IMR-90 (cell line): ENCODE data around the gene PSMD9. TPM values are rescaled to one million over a fixed set of nuclear protein-coding genes. Genes with fewer than 3 reads are reported as not detected.

ENCODE experiments used
- ATAC-seq: fragments of 200-7000 bp; cut with Tn5 transposase; 2 replicates; pipeline ENCODE4 v1.9.1; 2020; ENCODE audit warnings: low read depth, mild to moderate bottlenecking, moderate library complexity
- BruUV-seq: library from RNA; stranded (reverse); fragments of 400-500 nt; replicated peaks from 2 replicates; lab custom pipeline; 2021; lab: Mats Ljungman, UMichigan
- CTCF ChIA-PET: fragments of 300-600 bp; formaldehyde crosslinking; extraction: SDS; loops from one replicate; lab custom pipeline; 2021; ENCODE audit warnings: antibody characterized with exemption; lab: Yijun Ruan, JAX
- POLR2A ChIA-PET: fragments of 300-600 bp; sonication (Branson Sonifier 250); formaldehyde crosslinking; loops from one replicate; lab custom pipeline; 2022; ENCODE audit warnings: antibody characterized with exemption; ENCODE audit not compliant: unreplicated experiment; lab: Charles Lee
- DNase-seq: peaks from one replicate; pipeline ENCODE4 v3.0.0; 2013
- H2AFZ ChIP-seq: replicated peaks from 2 replicates; pipeline ENCODE3; 2013; ENCODE audit warnings: low read length, mild to moderate bottlenecking; ENCODE audit not compliant: poor library complexity
- H2AK5ac ChIP-seq: 2 replicates; pipeline ENCODE4 v1.6.1; 2013; ENCODE audit warnings: low read depth, low read length, inconsistent platforms
- H2AK9ac ChIP-seq: replicated peaks from 2 replicates; pipeline ENCODE3; 2013; ENCODE audit warnings: mild to moderate bottlenecking, low read depth, low read length, moderate library complexity; ENCODE audit not compliant: poor library complexity
- H2BK120ac ChIP-seq: 2 replicates; pipeline ENCODE4 v1.6.1; 2013; ENCODE audit warnings: low read depth, low read length, inconsistent platforms
- H2BK15ac ChIP-seq: 3 replicates; pipeline ENCODE4 v1.6.1; 2013; ENCODE audit warnings: low read depth, low read length, inconsistent platforms
- H2BK20ac ChIP-seq: 2 replicates; pipeline ENCODE4 v1.6.1; 2013; ENCODE audit warnings: low read depth, mild to moderate bottlenecking, inconsistent platforms, low read length, moderate library complexity
- H2BK5ac ChIP-seq: 2 replicates; pipeline ENCODE4 v1.6.1; 2013; ENCODE audit warnings: mild to moderate bottlenecking, low read depth, low read length, inconsistent platforms; ENCODE audit not compliant: poor library complexity, severe bottlenecking
- H3K14ac ChIP-seq: replicated peaks from 2 replicates; pipeline ENCODE4 v1.6.1; 2013; ENCODE audit warnings: low read depth, low read length, inconsistent platforms
- H3K18ac ChIP-seq: 2 replicates; pipeline ENCODE4 v1.6.1; 2013; ENCODE audit warnings: low read depth, low read length, control low read depth
- H3K23ac ChIP-seq: 2 replicates; pipeline ENCODE4 v1.6.1; 2013; ENCODE audit warnings: low read depth, low read length, inconsistent platforms
- H3K27ac ChIP-seq: 2 replicates; pipeline ENCODE4 v1.5.1; 2013; ENCODE audit warnings: mild to moderate bottlenecking, control low read depth, low read length; ENCODE audit not compliant: insufficient read depth
- H3K27me3 ChIP-seq: 2 replicates; pipeline ENCODE4 v1.6.1; 2013; ENCODE audit warnings: low read length; ENCODE audit not compliant: control insufficient read depth, insufficient read depth
- H3K36me3 ChIP-seq: 2 replicates; pipeline ENCODE4 v1.6.1; 2013; ENCODE audit warnings: low read length, mixed read lengths; ENCODE audit not compliant: control insufficient read depth, insufficient read depth
- H3K4ac ChIP-seq: 2 replicates; pipeline ENCODE4 v1.6.1; 2013; ENCODE audit warnings: low read depth, low read length, inconsistent platforms
- H3K4me1 ChIP-seq: 2 replicates; pipeline ENCODE4 v1.6.1; 2013; ENCODE audit warnings: low read length, mixed read lengths; ENCODE audit not compliant: control insufficient read depth, insufficient read depth
- H3K4me2 ChIP-seq: 2 replicates; pipeline ENCODE4 v1.6.1; 2013; ENCODE audit warnings: low read depth, mild to moderate bottlenecking, control low read depth, low read length, moderate library complexity
- H3K4me3 ChIP-seq: 2 replicates; pipeline ENCODE4 v1.5.1; 2013; ENCODE audit warnings: low read depth, mild to moderate bottlenecking, control low read depth, low read length, moderate library complexity; ENCODE audit not compliant: insufficient read depth
- H3K56ac ChIP-seq: 2 replicates; pipeline ENCODE4 v1.6.1; 2013; ENCODE audit warnings: low read length, inconsistent platforms; ENCODE audit not compliant: insufficient read depth; ENCODE audit errors: extremely low read depth
- H3K79me1 ChIP-seq, 2 experiments: 2 replicates each; pipeline ENCODE4 v1.6.1; 2013; ENCODE audit warnings: low read length in 2 of 2, inconsistent platforms in 1 of 2, low read depth in 1 of 2
- H3K9ac ChIP-seq: 2 replicates; pipeline ENCODE4 v1.6.1; 2013; ENCODE audit warnings: low read depth, low read length, control low read depth
- H3K9me1 ChIP-seq: 2 replicates; pipeline ENCODE4 v1.6.1; 2013; ENCODE audit warnings: low read length, inconsistent platforms; ENCODE audit not compliant: insufficient read depth
- H3K9me3 ChIP-seq: 2 replicates; pipeline ENCODE4 v1.6.1; 2013; ENCODE audit warnings: low read length; ENCODE audit not compliant: control insufficient read depth, insufficient read depth
- H4K20me1 ChIP-seq: 2 replicates; pipeline ENCODE4 v1.6.1; 2013; ENCODE audit warnings: low read length, inconsistent platforms; ENCODE audit not compliant: insufficient read depth
- H4K5ac ChIP-seq: 2 replicates; pipeline ENCODE4 v1.6.1; 2013; ENCODE audit warnings: mild to moderate bottlenecking, low read depth, low read length, control low read depth
- H4K8ac ChIP-seq, 2 experiments: 2 replicates each; pipeline ENCODE4 v1.6.1; 2013; ENCODE audit warnings: low read depth in 2 of 2, low read length in 2 of 2, control low read depth in 1 of 2, inconsistent platforms in 1 of 2
- H4K91ac ChIP-seq: 2 replicates; pipeline ENCODE4 v1.6.1; 2013; ENCODE audit warnings: low read depth, low read length, inconsistent platforms; ENCODE audit not compliant: insufficient read depth
- CEBPB ChIP-seq: IDR thresholded peaks from 2 replicates; pipeline ENCODE4 v1.6.1; 2012; ENCODE audit warnings: low read depth, low read length, improper control_type of control experiment
- CHD1 ChIP-seq: IDR thresholded peaks from 2 replicates; pipeline ENCODE4 v1.6.1; 2012; ENCODE audit warnings: low read depth, low read length, improper control_type of control experiment
- FOS ChIP-seq: fragments of 150-350 bp; IDR thresholded peaks from 2 replicates; pipeline ENCODE4 v1.6.1; 2016; ENCODE audit warnings: low read depth, low read length
- MAZ ChIP-seq: IDR thresholded peaks from 2 replicates; pipeline ENCODE4 v1.6.1; 2012; ENCODE audit warnings: low read depth, mild to moderate bottlenecking, low read length, improper control_type of control experiment, moderate library complexity, borderline replicate concordance
- MXI1 ChIP-seq: IDR thresholded peaks from 2 replicates; pipeline ENCODE4 v1.6.1; 2012; ENCODE audit warnings: low read depth, mild to moderate bottlenecking, low read length, moderate library complexity, borderline replicate concordance
- RAD21 ChIP-seq: IDR thresholded peaks from 2 replicates; pipeline ENCODE4 v1.6.1; 2012; ENCODE audit warnings: low read length, improper control_type of control experiment
- RFX5 ChIP-seq: IDR thresholded peaks from 2 replicates; pipeline ENCODE4 v1.8.0; 2012; ENCODE audit warnings: low read depth, mild to moderate bottlenecking, low read length, moderate library complexity
- WGBS, 2 experiments: methylation state at CpG; one replicate each; pipeline versions ENCODE4 v1.1.5 to v1.1.7; 2013; ENCODE audit warnings: missing lambda C conversion rate in 2 of 2; ENCODE audit not compliant: insufficient read length in 1 of 2; ENCODE audit errors: extremely low coverage in 2 of 2; 5-methylcytosine and 5-hydroxymethylcytosine counted together
- dilution Hi-C: fragments of 300-500 bp; cut with HindIII; formaldehyde crosslinking; loops from one replicate; pipeline ENCODE4 v1.14.3; 2018; ENCODE audit warnings: low sequenced_read_pairs; ENCODE audit not compliant: unreplicated experiment
- in situ Hi-C: fragments of 300-500 bp; cut with MboI; formaldehyde crosslinking; loops from 3 replicates; pipeline ENCODE4 v1.14.3; 2019; ENCODE audit warnings: low sequenced_read_pairs, inconsistent platforms, mixed read lengths
- intact Hi-C: fragments of 100-400 bp; cut with micrococcal nuclease; formaldehyde crosslinking; loops from 2 replicates; pipeline ENCODE4 v1.10.0; 2022
- polyA plus RNA-seq, 3 experiments: library from polyadenylated mRNA; depleted of rRNA; stranded (reverse); fragments of >200 nt; gene quantifications; 2 replicates each; pipeline ENCODE4 v1.2.3, GENCODE V29; 2012; ENCODE audit warnings: low replicate concordance in 1 of 3
- total RNA-seq: library from RNA; depleted of rRNA; stranded (reverse); fragments of >200 nt; gene quantifications from 2 replicates; pipeline ENCODE4 v1.2.3, GENCODE V29; 2012

PSMD9 gene
- total and polyA plus RNA-seq, 2 of the 4 experiments (the other 2 are of a cell fraction), result 135 to 142 TPM

DNA sequence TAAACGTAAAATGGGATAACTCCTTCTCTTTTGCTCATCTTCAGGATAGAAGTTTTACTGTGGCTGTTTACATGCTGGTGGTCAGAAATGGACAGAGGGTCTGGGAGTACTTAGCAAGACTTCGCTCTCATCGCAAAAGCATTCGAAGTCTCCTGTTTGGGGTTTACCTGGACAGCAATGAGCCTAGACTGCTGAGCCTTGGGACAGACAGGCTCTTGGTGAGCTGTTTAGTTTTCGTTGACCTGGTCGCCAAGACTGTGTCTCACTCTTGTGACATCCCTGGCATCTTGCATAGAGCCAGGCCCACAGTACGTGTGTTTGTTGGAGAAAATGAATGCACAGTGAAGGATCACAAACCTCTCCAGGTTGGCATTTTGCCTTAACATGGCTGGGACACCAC, 72.0 kb downstream of the PSMD9 start:
- Histone ChIP-seq H2AFZ (no peak overlapping the region), H4K20me1 (no peaks in the 10 kb centered on the region), H2BK20ac (no peak overlapping the region), H4K8ac (no peak overlapping the region), H3K9me1 (peaks cover 11% of the 10 kb centered on the region), H3K4me3 (no peak overlapping the region), H2BK5ac (no peak overlapping the region), H3K4ac (no peak overlapping the region), H3K4me2 (no peak overlapping the region), H4K5ac (no peak overlapping the region), H2AK9ac (no peak overlapping the region), H3K79me1 (peaks cover 0 to 23% of the 10 kb centered on the region in 2 experiments; a peak in 2 of 4 replicates), H2BK15ac (no peak overlapping the region), H3K9ac (no peak overlapping the region), H3K23ac (no peak overlapping the region), H3K56ac (no peak overlapping the region), H3K36me3 (peaks cover 11% of the 10 kb centered on the region; the same call in 1 of the 2 replicates), H3K27me3 (no peaks in the 10 kb centered on the region), H3K4me1 (peaks cover 16% of the 10 kb centered on the region), H3K14ac (no peak overlapping the region), H2AK5ac (no peak overlapping the region), H3K9me3 (no peaks in the 10 kb centered on the region), H2BK120ac (no peak overlapping the region), H3K18ac (no peak overlapping the region), H3K27ac (no peak overlapping the region), H4K91ac (no peak overlapping the region)
- POLR2A ChIA-PET, result no interaction called here
- ATAC-seq, result no peak
- intact Hi-C loops, result no loop called here
- in situ Hi-C loops, result no loop called here
- CTCF ChIA-PET, result no interaction called here
- dilution Hi-C loops, result no loop called here
- DNase-seq, result no peak
- WGBS, 2 experiments, result 100% methylated on average over 2 of the region's 7 CpGs; no CpG with 5 or more reads in 1 of the 2 experiments
- TF ChIP-seq RAD21, result no peak
- no peak for TF ChIP-seq MAZ
- no peak for TF ChIP-seq FOS
- no peak for TF ChIP-seq MXI1
- TF ChIP-seq CHD1, result no peak
- TF ChIP-seq CEBPB, result no peak
- no peak for TF ChIP-seq RFX5
- BruUV-seq, result no TSS peak
